NCI-H526 (cell line): ENCODE results near the gene TBC1D22A.

Experiments
- DNase-seq, 2 experiments: peaks; one replicate each; lab custom pipeline; 2025; lab: John Stamatoyannopoulos, UW

Gene TBC1D22A

GRCh38 chr22:46860562-46860961 lies 98.1 kb downstream of the TBC1D22A start:
- DNase-seq = no peak

GRCh38 chr22:46861468-46862367 lies 99.3 kb downstream of the TBC1D22A start:
- DNase-seq = no peak

- DNase-seq = no peak
These were observed 100.2 kb downstream of the TBC1D22A start for GRCh38 chr22:46862418-46863324.

- DNase-seq = no peak
These were observed 101.3 kb downstream of the TBC1D22A start for GRCh38 chr22:46863794-46864193.

- no peak for DNase-seq
These were observed 102.0 kb downstream of the TBC1D22A start for GRCh38 chr22:46864314-46865051.

- DNase-seq = no peak
These were observed 102.6 kb downstream of the TBC1D22A start for GRCh38 chr22:46865052-46865434.

- DNase-seq = no peak
These were observed 103.2 kb downstream of the TBC1D22A start for GRCh38 chr22:46865642-46866041.

- DNase-seq = no peak
These were observed 104.1 kb downstream of the TBC1D22A start for GRCh38 chr22:46866591-46866990.

- DNase-seq = no peak
These were observed 104.7 kb downstream of the TBC1D22A start for GRCh38 chr22:46867106-46867505.

GRCh38 chr22:46869329-46869728 lies 106.9 kb downstream of the TBC1D22A start:
- DNase-seq = no peak

GRCh38 chr22:46869831-46870441 lies 107.5 kb downstream of the TBC1D22A start:
- DNase-seq = no peak

- no peak for DNase-seq
These were observed 109.4 kb downstream of the TBC1D22A start for GRCh38 chr22:46871826-46872225.

GRCh38 chr22:46875089-46875488 lies 112.6 kb downstream of the TBC1D22A start:
- no peak for DNase-seq

- no peak for DNase-seq
These were observed 114.0 kb downstream of the TBC1D22A start for GRCh38 chr22:46876357-46876934.

GRCh38 chr22:46878191-46878948 lies 115.9 kb downstream of the TBC1D22A start:
- no peak for DNase-seq

GRCh38 chr22:46879083-46879482 lies 116.6 kb downstream of the TBC1D22A start:
- DNase-seq = no peak

- no peak for DNase-seq
These were observed 119.1 kb downstream of the TBC1D22A start for GRCh38 chr22:46881373-46882118.

- peak in 1 of 2 experiments; percentile 12 for DNase-seq
These were observed 120.9 kb downstream of the TBC1D22A start for GRCh38 chr22:46883092-46883910.

GRCh38 chr22:46884365-46884764 lies 121.9 kb downstream of the TBC1D22A start:
- no peak for DNase-seq
